Measurements from ENCODE around the gene CLEC17A. TPM values are rescaled to one million over a fixed set of nuclear protein-coding genes. Genes with fewer than 3 reads are reported as not detected.

CLEC17A gene
- total RNA-seq, 1 experiment from 2014 or later, result not detected

GRCh38 chr19:14650161-14650560, 67.3 kb downstream of the CLEC17A start:
- CTCF ChIA-PET, result no interaction called here
- H2AFZ ChIP-seq, result no peak overlapping the region
- intact Hi-C loops (cut with micrococcal nuclease; ENCODE audit: unreplicated experiment), result no loop called here
- H3K4me2 ChIP-seq, result no peak overlapping the region
- no peak for DNase-seq
- TF ChIP-seq EZH2 (IDR thresholded peaks at IDR 0.05; ENCODE audit: low read depth), result no peak
- no peak for TF ChIP-seq CTCF (conservative IDR thresholded peaks at IDR 0.05)
- no peaks in the 10 kb centered on the region; the same call in 1 of the 2 replicates for H3K9me2 ChIP-seq (ENCODE audit: insufficient read depth)
- POLR2A ChIA-PET (ENCODE audit: unreplicated experiment), result no interaction called here
- no peaks in the 10 kb centered on the region for H3K9me3 ChIP-seq (ENCODE audit: insufficient read depth, low read depth)
- H3K27ac ChIP-seq, result no peak overlapping the region
- H3K27me3 ChIP-seq (ENCODE audit: insufficient read depth, low read depth), result peaks cover 37% of the 10 kb centered on the region
- H4K20me1 ChIP-seq (ENCODE audit: insufficient read depth), result no peaks in the 10 kb centered on the region
- H3F3A ChIP-seq (ENCODE audit: insufficient read depth, low read depth), result no peaks in the 10 kb centered on the region
- no peak overlapping the region for H3K4me3 ChIP-seq
- no peaks in the 10 kb centered on the region for H3K4me1 ChIP-seq (replicated peaks; ENCODE audit: insufficient read depth)
- BruUV-seq (replicated peaks), result no TSS peak
- H3K79me2 ChIP-seq (ENCODE audit: low read depth), result no peaks in the 10 kb centered on the region
- no peaks in the 10 kb centered on the region for H3K36me3 ChIP-seq (ENCODE audit: low read depth)

DNA sequence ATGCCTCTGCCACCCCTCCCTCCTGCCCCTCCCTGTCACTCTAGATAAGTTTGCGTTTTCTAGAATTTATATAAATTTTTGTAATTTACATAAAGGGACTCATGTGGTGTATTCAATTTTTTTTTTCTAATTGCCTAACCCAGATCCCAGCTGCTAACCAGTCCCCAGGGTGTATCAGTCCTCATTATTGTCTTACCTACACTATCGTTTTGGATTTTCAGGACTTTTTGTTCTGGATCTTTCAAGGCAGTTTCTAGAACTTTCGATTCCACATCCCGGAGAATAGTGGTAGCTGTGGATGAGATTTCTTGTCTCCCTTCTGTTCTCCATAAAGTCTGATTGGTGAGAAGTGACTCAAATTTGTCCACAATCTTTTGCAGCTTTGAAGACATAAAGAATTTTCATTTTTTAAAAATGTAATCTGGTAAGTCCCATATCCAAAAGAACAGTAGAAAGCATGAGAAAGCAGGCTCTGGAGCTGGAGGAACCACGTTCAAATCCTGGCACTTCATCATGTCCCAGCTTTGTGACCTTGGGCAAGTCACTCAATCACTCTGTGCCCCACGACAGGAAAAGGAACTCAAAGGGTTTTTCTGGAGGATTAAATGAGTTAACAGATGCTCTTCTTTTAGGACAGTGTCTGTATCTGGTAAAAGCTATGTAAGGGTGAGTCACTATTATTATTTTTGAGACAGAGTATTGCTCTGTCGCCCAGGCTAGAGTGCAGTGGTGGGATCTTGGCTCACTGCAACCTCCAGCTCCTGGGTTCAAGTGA, 72.1 kb downstream of the CLEC17A start:
- no peaks in the 10 kb centered on the region for H3K4me1 ChIP-seq (replicated peaks; ENCODE audit: insufficient read depth)
- no peak overlapping the region for H2AFZ ChIP-seq
- no peak for DNase-seq
- H3K4me3 ChIP-seq, result no peak overlapping the region
- no peak overlapping the region for H3K27ac ChIP-seq
- no peaks in the 10 kb centered on the region for H3F3A ChIP-seq (ENCODE audit: insufficient read depth, low read depth)
- ChIA-PET CTCF (interaction anchor here (0.6 kb wide), 1 partner anchor 1236 kb away, joined by 3 read pairs; no protein-coding TSS in a partner anchor), POLR2A (ENCODE audit: unreplicated experiment) (no interaction called here)
- no peaks in the 10 kb centered on the region; the same call in 1 of the 2 replicates for H3K9me2 ChIP-seq (ENCODE audit: insufficient read depth)
- no peaks in the 10 kb centered on the region for H4K20me1 ChIP-seq (ENCODE audit: insufficient read depth)
- TF ChIP-seq EZH2 (IDR thresholded peaks at IDR 0.05; ENCODE audit: low read depth) (no peak), CTCF (conservative IDR thresholded peaks at IDR 0.05) (no peak)
- no TSS peak for BruUV-seq (replicated peaks)
- no peak overlapping the region for H3K4me2 ChIP-seq
- intact Hi-C loops (cut with micrococcal nuclease; ENCODE audit: unreplicated experiment), result no loop called here
- H3K27me3 ChIP-seq (ENCODE audit: insufficient read depth, low read depth), result peaks cover 24% of the 10 kb centered on the region
- H3K79me2 ChIP-seq (ENCODE audit: low read depth), result no peaks in the 10 kb centered on the region
- no peaks in the 10 kb centered on the region for H3K36me3 ChIP-seq (ENCODE audit: low read depth)
- H3K9me3 ChIP-seq (ENCODE audit: insufficient read depth, low read depth), result no peaks in the 10 kb centered on the region

- BruUV-seq (replicated peaks), result no TSS peak
- no peaks in the 10 kb centered on the region for H3K4me1 ChIP-seq (replicated peaks; ENCODE audit: insufficient read depth)
- no peak overlapping the region for H3K27ac ChIP-seq
- no peaks in the 10 kb centered on the region; the same call in 1 of the 2 replicates for H3K9me2 ChIP-seq (ENCODE audit: insufficient read depth)
- no peak overlapping the region for H2AFZ ChIP-seq
- no peaks in the 10 kb centered on the region for H3K79me2 ChIP-seq (ENCODE audit: low read depth)
- H3K4me2 ChIP-seq, result no peak overlapping the region
- POLR2A ChIA-PET (ENCODE audit: unreplicated experiment), result no interaction called here
- H4K20me1 ChIP-seq (ENCODE audit: insufficient read depth), result no peaks in the 10 kb centered on the region
- no peaks in the 10 kb centered on the region for H3K36me3 ChIP-seq (ENCODE audit: low read depth)
- TF ChIP-seq CTCF (conservative IDR thresholded peaks at IDR 0.05), result no peak
- no peak for TF ChIP-seq EZH2 (IDR thresholded peaks at IDR 0.05; ENCODE audit: low read depth)
- intact Hi-C loops (cut with micrococcal nuclease; ENCODE audit: unreplicated experiment), result no loop called here
- no peak overlapping the region for H3K4me3 ChIP-seq
- DNase-seq, result no peak
- H3F3A ChIP-seq (ENCODE audit: insufficient read depth, low read depth), result no peaks in the 10 kb centered on the region
- CTCF ChIA-PET, result no interaction called here
- H3K9me3 ChIP-seq (ENCODE audit: insufficient read depth, low read depth), result no peaks in the 10 kb centered on the region
- peaks cover 19% of the 10 kb centered on the region for H3K27me3 ChIP-seq (ENCODE audit: insufficient read depth, low read depth)
Measured at GRCh38 chr19:14655726-14656125, 72.8 kb downstream of the CLEC17A start.
